Hematopoietic multipotent progenitor cell treated with erythropoietin and hydrocortisone succinate and interleukin-3 and kit ligand, for 17 days (in vitro differentiated cells): ENCODE data around the gene PDLIM7.
A peak's percentile ranks its signal among the peaks of the same experiment; 100 is the strongest.
"Not testable (repeated sequence)": the region's sequence is repeated elsewhere in the genome, so short reads cannot be mapped to it uniquely, and the experiment has no call there.

Source experiments
- DNase-seq: peaks from one replicate; pipeline ENCODE4 v3.0.0-alpha.2; 2015; ENCODE audit warnings: low spot score

Gene PDLIM7

GRCh38 chr5:177497292-177498012, at the start of gene PDLIM7:
Gene PDLIM7, minus strand, starts transcription at chr5:177497604. Its CDS starts 1,092 bp downstream, at chr5:177496512.
- peak; percentile 97 for DNase-seq

GRCh38 chr5:177546258-177546741, 48.9 kb upstream of the PDLIM7 start:
- DNase-seq = no peak

DNA sequence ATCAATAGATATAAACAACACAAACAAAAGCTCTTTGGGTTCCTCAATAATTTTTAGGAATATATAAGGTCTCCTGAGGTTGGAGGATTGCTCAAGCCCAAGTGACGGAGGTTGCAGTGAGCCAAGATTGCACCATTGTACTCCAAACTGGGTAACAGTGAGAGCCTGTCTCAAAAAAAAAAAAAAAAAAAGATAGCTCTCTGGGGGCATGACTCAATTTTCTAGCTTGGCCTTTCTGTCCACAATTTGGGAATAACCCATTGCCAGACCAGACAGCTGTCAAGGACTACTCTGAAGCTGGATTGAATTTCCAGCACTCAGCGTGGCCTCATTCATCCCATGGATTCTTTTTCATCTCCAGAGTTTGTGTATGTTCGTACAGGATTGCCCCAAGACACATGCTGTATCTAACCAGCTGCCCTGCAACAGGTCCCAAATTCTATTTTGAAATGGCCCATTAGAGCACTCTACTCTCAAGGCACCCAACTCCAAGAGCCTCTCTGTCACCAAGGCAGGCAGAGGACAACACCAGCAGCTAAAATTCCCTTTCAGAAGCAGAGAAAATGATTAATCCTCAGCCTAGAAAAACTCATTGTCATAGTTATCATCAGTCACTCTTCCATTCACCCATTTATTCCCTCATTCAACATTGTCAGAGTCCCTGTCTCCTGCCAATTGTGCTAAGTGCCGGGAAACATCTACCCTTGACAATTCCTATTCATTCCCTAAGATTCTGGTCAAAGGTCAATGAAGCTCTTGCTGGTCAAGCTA, 48.3 kb upstream of the PDLIM7 start:
- DNase-seq = no peak

GRCh38 chr5:177542816-177543465, 45.5 kb upstream of the PDLIM7 start:
- DNase-seq = no peak

GRCh38 chr5:177540438-177540837, 43.0 kb upstream of the PDLIM7 start:
- DNase-seq = no peak

- no peak for DNase-seq
These were observed 42.0 kb upstream of the PDLIM7 start for GRCh38 chr5:177539411-177539810.

DNA sequence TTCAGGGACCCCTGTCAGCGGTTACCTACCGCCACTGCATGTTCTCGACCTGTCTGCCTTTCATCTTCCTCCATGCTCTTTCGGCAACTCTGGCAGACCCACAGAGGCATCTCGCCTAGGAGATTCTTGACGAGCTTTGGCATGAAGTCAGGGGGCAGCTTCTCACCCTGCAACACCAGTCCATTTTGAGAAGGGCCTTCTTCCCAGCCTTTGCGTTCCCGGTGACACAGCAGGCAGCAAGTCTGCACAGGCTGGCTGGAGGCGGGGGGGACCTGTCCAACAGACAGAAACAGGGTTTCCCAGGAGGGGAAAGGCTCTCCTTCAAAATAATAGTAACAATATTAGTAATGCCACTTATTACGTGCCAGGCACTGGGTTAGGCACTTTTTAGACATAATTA, 41.5 kb upstream of the PDLIM7 start:
- no peak for DNase-seq

DNA sequence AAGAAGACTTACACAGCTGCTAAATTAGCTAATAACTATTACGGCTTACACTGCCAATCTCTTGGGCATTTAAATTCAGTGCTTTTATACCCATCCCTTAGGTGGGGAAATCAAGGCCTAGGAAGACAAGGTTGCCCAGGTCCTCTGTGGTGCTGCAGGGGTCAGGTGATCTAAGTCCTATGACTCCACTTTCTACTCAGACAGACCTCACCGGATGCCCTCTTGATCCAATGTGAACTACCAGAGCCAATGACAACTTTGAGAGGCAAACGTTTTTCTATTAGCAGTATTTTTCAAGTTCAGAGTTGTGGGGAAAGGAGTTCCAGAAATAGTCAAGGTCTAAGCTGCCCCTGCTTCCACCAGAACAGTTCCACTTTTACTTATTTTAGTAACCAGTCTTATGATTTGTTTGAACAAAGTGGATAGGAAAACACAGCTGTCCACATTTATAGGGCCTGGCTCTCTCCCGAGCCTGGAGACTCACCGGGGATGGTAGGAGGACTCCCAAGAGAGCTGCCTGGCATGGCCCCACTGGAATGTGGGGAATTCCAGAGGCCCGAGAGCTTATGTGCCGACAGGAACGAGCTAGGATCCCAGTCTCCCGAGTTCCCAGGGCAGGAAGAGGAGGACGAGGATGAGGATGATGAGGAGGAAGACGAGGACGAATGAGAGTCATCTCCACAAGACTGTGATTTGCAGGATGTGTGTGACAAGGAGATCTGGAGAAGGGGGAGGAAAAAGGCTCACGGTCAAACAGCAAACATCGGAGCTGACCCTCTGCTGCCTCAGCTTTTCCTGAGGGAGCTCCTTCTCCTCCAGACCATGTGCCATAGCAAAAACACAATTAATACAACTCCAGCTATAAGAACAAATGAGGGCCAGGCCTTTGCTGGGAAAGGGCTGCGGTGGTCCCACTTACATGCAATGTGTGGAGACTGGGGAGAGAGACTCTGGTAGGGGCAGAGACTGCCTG, 40.3 kb upstream of the PDLIM7 start:
- DNase-seq = no peak

DNA sequence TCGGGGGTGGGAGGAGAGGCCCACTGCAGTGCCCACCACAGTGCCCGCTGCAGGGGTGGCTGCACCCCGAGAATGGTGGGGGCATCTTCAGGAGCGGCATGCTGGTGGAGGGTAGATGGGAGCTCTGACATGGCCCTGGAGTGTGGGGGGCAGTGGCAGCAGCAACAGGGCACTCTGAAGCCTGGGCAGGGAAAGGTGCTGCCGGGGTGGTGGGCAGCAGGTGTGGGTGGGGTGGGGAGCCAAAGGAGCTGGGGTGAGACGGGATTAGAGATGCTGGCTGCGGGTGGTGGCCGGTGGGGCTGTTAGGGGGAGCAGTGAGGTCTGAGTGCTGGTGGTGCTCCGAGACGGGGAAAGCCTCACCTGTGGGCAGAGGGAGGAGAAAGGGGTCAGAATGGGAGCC, 39.0 kb upstream of the PDLIM7 start:
- DNase-seq = no peak

GRCh38 chr5:177535125-177535524, 37.7 kb upstream of the PDLIM7 start:
- no peak for DNase-seq

GRCh38 chr5:177534433-177534832, 37.0 kb upstream of the PDLIM7 start:
- not testable (repeated sequence) for DNase-seq

DNA sequence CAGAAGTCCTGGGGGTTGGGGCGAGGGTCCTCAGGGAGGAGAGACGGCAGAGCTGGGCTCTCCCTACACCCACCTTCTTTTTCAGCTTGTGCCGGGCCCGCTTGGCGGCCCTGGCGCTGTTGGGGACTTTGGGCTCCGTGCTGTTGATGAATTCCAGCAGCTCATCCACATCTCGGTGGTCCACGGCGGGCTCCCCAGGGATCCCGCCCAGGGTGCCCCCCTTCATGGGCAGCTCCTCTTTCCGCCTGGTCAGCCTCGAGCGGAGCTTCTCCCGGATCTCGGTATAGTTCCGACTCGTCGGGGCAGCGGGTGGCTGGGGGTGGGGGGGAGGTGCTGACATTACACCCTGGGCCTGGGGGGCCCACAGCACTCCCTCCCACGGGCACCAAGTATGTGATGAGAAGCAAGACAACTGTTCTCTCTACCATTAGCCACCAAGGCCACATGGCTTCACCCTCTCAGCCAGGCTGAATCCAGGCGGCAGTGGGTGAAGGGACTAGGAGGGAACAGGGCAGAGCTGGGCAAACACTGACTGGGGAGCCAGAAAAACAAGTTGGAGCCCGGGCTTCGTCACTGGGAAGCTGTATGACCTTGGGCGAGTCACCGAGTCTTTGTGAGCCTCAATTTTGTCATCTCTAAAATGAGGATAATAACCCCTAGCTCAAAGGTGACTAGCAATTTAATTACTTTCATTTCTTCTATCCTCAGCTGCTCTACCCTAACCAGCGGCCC, 34.0 kb upstream of the PDLIM7 start:
- no peak for DNase-seq

DNA sequence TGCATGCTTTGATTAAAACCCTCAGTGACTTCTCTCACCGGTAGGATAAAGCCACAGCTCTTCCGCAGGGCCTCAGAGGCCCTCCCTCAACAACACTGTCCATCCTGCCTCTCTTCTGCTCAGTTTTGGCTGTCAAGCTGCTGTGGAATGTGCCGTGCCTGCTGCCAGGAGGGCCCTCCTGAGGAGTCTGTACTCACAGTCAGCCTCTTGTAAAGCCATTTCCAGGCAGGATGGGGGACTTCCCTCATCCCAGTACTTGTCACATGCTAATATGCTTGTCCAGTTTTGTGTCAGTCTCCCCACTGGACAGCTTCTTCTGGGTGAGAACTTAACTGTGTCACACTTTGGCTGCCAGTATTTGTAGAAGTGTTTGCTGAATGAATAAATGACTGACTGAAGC, 33.2 kb upstream of the PDLIM7 start:
- DNase-seq = no peak

- DNase-seq = peak; percentile 13
These were observed 32.1 kb upstream of the PDLIM7 start for GRCh38 chr5:177529247-177530203.

DNA sequence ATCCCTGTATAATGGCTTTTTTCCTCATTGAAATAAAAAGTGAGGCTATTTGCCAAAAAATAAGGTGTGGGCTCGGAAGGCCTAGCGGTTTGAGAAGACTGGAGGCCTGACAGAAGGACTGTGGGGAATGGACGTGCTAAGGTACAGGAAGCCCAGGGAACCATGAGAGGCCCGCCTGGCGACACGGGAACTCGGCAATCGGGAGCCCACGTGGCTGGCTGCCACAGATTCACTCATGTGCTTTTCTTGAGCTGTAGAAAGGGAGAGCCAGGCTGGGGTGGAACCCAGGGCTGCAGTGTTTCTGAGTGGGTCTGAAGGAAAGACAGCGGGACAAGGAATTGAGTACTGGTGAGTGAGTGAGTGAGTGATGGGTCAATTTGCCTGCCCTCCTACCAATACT, 31.2 kb upstream of the PDLIM7 start:
- no peak for DNase-seq

DNA sequence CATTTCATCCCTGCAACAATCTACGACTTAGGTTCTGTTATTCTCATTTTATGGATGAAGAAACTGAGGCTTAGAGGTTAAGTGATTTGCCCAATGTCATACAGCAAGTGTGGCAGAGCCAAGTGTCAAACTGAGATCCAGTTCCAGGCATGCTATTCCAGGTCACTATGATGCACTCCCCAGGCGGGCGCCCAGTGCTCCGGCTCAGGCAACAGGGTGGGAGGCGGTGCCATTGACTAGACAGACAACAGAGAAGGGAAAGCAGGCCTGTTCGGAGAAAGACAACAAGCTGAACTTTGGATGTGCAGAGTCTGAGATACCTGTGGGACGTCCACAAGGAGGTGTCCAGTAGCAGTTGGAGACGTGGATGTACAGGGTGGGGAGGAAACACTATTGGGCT, 30.2 kb upstream of the PDLIM7 start:
- no peak for DNase-seq

- no peak for DNase-seq
These were observed 29.4 kb upstream of the PDLIM7 start for GRCh38 chr5:177526791-177527190.

DNA sequence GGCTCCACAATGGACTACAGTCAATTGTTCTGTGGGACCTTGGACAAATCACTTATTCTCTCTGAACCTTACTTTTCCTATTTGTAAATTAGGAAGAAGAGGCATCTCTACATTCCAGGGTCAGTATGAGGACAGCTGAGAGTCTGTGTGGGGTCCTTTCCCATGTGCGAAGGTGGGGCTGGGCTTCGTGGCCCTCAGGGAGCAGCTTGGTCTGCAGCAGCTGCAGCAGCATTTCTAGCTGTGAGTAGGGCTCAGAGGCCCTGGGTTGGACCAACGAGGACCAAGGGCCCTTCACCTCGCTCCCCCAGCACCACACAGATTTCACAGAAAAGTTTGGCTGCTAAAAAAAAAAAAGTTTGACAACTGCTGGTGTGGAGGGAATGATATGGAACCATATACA, 28.8 kb upstream of the PDLIM7 start:
- DNase-seq = no peak

DNA sequence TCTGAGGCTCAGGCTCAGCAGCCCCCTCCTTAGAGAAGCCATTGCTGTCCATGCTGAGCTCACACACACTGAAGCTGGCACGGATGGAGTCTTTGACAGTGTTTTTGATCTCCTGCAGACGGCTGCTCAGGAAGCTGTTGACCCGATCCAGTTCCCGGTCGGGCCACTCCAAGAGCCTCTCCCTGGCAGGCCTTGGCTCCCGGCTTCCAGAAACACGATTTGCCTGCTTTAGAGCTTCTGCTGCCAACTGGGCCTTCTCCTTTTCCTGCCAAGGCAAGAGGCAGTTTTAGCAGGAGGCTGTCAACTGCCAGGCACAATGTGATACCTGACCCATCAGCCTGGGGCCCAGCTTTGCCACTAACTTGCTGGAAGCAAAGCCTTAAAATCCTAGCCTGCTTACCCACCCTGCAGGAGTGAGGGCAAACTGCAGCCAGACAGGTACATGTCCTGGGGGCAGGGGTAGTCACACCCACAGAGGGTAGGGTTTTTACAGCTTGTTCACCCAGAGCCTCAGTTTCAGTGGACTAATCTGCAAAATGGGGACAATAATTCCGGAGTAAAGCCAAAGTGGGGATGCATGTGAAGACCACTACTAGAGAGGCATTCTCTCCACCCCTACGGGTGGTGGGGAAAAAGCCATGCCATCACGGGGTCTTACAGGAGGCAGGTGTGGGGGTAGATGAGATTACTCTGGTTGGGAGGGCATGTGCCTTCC, 27.7 kb upstream of the PDLIM7 start:
- no peak for DNase-seq
